NCI-H2081 treated with DMSO at 0.1 percent for 48 hours (cell line): ENCODE results near the gene KIF7.

ENCODE experiments used
- DNase-seq: peaks from one replicate; lab custom pipeline; 2025; lab: John Stamatoyannopoulos, UW

Gene KIF7

DNA sequence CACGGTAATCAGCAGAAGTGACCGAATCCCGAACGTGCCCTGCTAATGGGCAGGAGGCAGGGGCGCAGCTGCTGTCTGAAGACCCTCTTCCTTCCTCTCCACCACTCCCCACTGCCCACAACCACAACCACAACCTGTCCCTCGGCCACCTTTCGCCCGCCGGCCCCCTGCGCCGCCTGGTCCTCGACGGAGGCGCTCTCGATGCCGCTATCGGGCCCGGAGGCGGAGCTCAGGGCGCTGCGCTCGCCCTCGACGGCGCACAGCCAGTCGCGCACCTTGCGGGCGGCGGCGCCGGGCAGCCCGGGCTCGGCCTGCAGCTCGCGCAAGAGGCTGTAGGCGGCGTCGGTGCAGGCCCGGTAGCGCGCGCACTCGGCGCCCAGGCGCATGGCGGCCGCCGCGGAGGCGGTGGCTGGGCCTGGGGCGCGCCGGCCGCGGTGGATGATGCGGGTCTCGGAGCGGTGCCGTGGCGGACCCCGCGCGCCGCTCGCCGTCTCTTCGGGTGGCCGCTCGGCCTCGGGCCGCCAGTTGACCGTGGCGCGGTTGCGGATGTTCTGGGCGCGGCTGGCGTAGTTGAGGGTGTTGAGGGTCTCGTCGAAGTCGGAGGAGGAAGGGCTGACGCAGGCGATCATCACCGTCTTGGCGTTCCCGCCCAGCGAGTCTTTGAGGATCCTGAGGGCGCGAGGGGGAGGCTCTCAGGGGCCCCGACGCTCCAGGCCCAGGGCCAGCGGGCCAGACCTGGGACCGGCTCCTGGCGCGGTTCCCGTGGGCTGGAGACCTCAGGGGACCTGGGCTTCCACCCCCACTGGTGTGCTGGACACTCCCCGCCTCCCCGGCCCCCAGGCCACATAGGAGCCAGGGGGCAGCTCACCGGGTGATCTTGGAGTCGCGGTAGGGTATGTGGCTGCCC, 6.9 kb downstream of the KIF7 start:
- no peak for DNase-seq

DNA sequence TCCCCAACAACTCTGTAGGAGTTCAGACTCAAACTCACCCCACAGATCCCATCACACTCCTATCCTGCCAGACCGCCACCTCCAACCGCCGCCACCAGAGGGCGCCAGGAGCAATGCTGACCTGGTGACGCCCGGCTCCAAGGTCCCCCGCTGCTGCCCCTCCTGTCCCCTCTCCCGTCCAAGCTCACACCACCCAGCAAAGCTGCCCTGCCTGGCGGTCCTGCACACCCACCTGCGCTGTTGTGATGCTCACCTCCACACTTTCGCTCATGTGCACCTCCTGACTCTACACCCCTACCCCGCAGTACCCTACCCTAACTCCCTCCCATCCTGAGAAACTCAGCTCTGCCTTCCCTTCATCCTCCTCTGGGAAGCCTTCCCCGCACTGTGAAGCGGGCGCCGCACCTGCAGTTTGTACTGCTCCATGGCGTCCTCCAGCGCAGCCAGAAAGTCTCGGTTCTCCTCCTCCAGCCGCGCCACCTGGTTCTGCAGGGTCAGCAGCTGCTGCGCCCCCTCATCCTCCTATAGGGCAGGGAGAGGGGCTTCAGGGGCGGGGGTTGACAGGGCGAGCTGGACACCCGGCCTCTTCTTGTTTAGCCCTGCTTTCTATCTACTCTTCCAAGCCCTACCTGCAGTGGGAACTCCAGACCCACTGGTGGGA, 7.9 kb downstream of the KIF7 start:
- DNase-seq: no peak

DNA sequence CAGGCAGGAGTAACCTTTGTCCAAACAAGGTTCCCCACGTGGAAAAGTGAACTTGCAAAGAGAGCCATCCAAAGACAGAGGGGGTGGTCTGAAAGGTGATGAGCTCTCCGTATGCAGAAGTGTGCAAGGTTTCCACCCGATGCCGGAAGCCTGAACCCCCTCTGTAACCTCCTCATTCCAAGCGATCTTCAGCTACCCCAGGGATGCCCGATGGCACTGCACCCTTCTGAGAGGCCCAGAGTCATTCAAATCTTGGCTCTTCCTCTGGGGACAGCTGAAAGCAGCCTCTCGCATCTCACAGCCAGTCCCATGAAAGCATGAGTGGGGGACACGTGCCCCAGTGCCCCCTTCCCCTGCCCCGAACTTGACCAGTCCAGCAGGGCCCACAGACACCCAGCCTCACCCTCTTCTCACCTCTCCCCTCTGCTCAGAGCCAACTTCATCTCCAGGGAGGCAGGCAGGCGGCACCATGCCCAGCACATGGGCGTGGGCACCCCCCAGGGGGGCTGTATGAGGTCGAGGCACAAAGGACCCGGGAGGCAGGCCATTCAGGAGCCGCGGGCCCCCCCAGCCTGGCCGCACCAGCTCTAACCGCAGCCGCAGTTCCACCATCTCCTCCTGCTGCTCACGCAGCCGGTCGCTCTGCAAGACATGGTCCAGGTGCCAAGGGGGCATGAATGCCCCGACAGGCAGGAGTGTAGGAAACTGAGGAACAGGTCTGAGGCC, 8.7 kb downstream of the KIF7 start:
- DNase-seq: no peak

DNA sequence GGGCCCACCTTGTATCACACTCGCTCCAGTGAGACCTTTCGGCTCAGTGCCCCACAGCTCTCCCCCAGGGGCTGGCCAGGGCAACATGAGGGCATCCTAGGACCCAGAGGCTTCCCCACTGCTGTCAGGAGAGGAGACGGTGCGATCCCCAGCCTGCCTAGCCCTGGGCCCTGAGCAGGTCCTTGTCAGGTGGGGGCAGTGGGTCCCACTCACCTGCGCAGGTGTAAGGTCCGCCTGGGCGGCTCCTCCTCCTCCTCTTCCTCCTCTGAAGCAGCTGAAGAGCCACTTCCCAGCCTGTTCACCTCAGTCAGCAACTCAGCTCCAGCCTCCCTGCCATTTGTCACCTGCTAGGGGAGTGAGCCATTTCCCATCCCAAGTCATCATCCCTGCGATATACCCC, 9.6 kb downstream of the KIF7 start:
- DNase-seq: no peak

DNA sequence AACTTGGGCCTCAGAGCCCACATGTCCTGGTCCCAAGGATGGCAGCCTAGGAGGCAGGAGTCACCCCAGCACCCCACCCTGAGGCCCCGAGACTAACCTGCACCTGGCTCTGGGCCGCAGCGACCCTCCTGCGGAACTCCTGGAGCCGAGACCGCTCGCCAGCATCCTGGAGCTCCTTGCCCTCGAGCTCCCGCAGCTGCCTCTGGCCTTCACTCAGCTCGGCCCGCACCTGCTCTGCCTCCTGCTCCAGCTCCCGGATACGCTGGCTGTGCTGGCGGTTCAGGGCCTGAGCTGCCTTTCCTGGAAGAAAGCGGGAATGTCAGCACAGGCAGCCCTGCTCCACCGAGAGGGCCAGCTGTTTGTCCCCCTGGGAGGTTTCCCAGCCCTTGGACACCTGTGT, 13.2 kb downstream of the KIF7 start:
- DNase-seq: no peak

DNA sequence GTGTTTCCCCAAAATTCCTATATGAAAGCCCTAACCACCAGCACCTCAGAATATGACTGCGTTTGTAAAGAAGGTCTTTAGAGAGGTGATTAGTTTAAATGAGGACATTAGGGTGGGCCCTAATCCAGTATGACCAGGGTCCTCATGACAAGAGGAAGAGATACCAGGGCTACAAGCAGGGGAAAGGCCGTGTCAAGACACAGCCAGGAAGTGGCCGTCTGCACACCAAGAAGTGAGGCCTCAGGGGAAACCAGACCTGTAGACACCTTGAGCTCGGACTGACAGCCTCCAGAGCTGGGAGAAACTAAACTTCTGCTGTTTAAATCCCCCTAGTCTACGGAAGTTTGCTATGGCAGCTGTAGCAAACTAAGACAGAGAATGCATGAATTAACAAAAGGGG, 14.2 kb downstream of the KIF7 start:
- no peak for DNase-seq

DNA sequence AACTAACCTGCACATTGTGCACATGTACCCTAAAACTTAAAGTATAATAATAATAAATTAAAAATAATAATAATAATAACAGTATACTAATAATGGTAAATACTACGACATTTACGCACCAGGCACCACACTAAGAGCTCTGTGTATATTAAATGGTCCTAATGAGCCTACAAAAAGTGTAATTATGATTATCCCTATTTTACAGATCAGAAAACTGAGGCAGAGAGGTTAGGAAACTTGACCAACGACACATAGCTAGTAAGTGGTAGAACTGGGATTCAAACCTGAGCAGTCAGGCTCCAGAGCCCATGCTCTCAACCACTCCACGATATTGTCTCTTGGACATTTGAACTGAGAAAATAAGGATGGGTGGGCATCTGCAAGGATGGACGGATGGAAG, 15.0 kb downstream of the KIF7 start:
- DNase-seq: no peak

DNA sequence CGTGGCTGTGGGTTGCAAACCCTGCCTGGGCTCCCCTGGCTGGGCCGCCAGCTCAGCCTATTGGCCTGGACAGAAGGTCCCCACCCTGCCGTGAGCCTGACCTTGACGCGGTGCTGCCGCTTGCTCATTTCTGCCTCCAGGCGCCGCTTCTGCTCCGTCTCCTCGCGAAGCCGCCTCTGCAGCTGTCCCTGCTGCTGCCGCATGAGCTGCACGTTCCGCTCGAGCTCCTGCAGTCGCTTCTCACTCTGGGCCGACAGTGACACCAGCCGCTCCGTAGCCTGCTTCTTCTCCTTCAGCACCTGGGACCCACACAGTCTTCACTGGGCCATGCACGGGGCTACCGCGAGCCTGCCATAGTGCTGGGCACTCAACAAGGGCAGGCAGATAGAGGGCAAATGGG, 21.7 kb downstream of the KIF7 start:
- no peak for DNase-seq

DNA sequence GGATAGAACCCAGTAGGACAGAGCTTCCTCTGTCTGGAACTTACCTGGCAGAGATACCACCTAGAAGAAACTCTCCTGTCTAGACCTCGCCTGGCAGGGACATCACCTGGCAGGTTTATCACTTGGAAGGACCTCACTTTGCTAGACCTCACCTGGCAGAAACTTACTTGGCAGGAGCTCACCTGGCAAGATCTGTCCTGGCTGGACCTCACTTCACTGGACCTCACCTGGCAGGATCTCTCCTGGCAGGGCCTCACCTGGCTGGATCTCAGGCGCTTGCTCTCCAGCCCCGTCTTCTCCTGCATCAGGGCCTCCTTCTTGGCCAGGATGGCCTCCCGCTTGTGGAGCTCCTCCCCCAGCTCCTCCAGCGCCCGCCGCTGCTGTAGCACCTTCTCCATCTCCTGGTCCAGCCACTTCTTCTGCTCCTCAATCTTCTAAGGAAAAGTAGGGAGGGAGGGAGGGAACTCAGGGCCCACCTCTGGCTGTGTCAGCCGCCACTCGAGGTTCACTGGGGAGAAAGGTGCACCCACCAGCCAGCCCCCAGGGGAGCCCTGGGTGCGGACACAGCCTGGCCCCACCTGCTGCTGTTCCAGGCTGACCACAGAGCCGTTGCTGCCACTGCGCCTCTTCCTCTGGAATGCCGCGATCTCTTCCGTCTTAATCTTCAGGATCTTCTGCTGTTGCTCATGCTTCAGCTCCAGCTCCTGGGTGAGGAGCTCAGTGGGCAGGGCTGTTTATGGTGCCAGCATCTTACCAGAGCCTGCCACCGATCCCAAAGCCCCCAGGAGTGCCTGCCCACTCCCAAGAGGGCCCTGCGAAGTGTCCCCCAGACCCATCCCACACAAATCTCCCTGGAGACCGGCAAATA, 22.5 kb downstream of the KIF7 start:
- DNase-seq: no peak

DNA sequence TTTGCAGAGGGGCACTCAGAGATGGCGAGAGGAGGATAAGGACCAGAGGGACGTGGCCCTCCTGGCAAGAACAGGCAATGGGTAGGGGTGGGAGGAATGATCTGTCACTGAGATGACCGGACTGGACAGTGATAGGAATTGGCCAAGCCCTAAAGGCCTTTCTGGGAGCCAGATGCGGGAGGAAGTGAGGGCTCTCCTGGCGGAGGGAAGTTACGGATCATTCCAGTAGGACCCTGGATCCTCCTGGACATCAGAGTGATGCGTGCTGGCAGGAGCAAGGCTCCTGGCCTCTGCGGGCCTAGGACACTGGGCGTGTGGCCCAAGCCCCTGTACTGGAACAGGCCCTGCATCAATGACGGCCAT, 23.4 kb downstream of the KIF7 start:
- DNase-seq: no peak

DNA sequence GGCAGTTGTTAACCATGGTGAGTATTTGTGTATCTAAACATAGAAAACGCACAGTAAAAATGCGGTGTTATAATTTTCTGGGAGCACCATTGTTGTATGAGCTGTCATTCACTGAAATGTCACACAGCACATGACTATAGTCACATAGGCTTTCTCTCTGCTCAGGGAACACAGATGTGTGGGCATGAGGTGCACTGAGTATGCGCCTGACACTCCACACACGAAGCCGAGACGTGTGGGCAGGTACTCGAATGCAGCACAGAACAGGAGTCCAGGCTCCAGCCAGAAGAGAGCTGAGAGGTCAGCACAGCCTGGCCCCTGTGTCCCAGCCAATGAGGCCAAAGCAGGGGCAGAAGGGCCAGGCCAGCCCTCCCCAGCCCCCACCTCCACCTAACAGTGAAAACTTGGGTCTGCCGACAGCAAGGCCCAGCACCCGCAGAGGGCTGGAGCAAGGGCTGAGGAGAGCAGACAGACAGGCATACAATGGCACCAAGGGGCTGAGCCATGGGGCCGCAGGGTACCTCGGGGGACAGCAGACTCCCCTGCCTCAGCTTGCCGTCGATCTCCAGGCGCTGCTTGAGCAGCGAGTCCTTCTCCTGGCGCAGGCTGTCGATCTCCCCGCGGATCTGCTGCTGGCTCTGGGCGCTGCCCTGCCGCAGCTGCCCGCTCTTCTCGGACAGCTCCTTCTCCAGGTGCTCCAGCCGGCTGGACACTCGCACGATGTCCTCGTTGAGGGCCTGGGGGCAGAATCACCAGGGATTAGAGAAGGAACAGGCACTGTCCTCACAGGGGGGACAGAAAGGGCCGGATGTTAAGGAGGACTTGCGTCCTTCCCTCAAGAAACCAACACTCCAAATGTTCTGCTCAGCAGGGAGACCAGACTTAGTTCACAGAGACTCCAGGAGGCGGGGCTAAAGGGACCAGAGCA, 24.0 kb downstream of the KIF7 start:
- DNase-seq: no peak

DNA sequence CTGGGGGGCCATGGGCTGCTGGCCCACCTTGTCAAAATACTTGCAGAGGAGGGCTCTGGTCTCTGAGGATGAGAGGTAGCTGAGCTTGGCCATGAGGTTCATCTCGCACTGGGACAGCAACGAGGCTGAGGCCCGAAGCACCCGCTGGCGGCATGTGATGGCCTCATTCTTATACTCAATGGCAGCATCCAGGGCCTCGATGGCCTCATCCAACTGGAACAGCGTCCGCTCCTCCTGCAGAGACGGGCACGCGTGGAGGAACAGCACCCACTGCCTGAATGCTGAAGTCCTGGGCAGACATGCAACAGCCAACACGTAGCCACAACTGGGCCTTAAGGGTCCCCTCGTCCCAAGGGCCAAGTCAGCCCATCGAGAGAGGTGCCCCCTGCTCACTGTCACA, 25.0 kb downstream of the KIF7 start:
- DNase-seq: no peak

DNA sequence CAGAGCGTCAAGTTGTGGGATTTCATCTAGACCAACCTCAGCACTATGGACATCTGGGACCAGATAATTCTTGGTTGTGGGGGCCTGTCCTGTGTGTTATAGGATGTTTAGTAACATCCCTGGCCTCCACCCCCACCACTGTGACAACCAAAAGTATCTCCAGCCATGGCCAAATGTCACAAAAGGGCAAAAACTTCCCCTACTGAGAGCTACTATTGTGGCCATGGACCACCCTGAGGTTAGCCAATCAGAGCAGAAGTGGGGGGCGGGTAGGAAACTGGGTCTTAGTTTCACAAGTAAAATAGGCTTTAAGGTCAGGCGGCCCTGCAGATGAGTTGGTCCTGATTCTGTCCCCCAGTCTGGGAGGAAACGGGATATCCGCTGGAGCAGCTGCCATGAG, 25.4 kb downstream of the KIF7 start:
- no peak for DNase-seq

DNA sequence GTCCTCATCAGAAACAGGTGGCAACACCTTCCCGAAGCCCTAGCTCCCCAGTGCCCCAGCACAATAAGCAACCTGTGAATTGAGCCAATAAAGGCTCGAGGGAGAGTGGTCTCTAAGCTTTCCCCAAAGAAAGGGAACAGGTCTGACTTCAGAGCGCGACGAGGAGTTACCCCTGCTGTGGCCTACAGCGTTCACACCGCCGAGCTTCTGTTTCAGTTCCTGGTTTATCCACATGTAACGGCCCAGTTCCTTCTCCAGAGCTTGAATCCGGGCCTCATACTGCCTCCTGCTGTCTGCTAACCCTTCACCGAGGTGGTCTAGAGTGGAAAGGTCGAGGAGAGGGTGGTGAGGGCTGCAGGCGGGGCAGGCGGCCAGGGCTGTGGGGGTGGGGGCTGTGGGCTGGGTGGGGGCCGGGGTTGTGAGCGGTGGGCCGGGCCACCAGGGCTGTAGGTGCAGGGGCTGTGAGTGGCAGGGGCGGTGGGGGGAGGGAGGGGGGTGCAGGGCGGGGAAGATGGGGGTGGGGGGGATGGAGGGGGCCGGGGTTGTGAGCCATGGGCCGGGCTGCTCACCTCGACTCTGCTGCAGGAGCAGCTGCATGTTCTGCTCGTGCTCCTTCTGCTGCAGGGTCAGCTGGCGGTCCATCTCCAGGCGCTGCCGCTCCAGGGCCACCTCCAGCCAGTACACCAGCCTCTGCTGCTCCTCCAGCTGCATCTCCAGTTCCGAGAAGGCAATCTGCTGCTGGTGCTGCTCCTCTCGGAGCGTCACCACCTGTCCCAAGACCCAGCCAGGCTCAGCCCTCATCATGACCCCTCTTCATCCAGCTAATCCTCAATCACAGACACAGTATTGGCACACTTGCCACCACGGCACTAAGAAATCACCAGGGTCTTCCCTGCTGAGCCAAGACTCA, 26.2 kb downstream of the KIF7 start:
- no peak for DNase-seq

DNA sequence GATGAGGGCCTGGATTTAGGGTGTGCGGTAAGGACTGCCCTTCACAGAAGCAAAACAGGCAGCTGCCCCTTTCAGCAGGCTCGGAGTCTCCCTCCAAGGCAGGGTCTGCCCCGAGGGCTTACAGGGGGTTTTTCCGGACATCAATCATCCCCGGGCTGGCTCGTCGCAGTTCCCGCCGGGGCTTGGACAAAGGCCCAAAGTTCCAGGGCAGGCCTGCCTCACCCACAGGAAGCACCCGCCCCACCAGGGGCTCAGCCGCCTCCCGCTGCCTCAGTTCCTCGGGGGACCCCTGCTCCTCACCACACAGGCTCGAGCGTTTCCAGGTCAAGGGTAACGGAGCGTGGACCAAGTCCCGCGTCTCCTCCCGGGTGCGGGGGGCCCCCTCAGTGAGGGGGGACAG, 27.0 kb downstream of the KIF7 start:
- no peak for DNase-seq

DNA sequence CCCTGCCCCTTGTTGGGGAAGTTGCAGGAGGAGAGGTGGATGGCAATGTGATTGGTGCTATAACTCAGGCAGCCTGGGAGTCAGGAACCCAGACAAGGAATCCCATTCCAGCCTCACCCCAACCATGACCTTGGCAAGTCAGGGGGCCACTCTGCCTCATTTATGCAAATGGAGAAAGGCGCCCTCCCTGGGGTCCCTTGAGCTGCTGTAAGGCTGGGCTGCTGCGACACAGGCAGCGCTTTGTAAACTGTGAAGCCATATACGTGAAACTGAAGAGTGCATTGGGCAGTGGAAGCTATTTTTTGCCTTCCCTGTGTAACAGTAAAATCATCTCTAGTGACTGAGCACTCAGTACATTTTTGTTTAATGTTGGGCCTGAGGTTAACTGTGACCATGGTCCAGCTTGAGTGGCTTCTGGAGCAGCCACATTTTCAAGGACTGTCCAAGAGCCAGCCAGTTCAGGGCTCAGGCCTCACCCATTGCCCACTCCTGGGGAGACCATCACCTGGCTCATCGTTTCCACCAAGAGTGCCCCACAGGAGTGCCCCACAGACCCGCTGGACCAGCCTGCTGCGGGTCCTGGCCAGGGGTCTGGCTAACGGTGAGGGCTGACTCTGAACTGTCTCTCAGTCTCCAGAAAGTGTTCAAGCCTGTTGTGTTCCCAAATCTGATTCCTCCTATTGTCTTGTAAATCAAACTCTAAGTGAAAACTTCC, 27.9 kb downstream of the KIF7 start:
- DNase-seq: no peak

DNA sequence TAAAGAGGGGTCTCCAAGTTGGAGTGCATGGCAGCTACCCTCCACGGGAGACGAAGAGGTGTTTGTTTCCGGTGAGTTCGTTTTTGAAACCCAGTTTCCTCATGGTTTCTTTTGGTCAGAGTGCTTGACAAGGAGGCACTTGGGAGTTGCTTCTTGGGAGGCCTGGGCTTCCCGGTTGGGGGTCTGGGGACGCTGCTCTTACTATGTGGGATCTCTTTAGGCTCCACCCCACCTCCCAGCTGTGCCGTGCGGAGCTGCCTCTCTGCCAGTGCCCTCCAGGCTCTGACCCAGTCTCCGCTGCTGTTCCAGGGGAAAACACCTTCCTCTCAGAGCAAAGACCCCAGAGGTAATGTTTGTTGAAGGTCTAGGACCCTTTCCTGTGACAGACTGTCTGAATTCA, 29.6 kb downstream of the KIF7 start:
- no peak for DNase-seq

DNA sequence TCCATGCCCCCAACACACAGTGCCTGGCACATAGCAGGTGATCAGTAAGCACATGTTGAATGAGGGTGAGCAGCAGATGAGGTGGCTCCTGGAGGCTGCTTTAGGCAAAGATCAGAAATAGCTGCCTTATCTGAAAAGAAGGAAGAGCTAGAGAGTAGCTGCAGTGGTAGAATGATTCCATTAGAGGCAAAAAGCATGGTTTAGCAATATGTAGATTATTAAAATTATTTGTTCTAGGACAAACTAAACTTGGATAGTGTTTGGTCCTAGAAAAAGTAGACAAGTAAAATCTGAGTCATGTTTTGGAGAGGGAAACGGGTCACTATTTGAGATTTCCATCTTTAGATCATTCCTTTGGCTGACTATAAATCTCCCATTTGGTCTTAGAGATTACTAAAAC, 32.1 kb downstream of the KIF7 start:
- no peak for DNase-seq

DNA sequence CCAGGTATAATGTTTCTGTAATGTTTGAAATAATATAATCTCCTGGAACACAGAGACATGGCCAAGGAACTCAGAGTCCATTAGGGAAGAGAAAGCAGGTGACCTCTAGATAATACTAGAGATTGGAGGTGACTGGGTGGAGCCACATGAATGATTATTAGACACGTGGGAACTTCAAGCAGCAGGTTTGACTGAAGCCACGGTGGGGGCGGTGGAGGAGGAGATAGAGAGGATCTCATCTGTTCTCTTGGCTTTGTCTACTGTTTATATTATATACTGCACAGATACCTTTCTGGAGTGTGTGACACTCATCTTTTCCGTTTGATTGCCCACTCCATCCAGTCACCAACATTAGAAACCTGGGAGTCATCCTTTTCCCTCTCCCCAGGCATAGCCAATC, 33.7 kb downstream of the KIF7 start:
- DNase-seq: no peak
